Activated T-cell treated with anti-CD3 and anti-CD28 coated beads, Interleukin-2, amount 50 U/mL, for 72 hours (primary cell): ENCODE results near the gene OIT3. TPM values are rescaled to one million over a fixed set of nuclear protein-coding genes. Genes with fewer than 3 reads are reported as not detected.

Source experiments
- ATAC-seq, 2 donors: fragments of 150-1000 bp; cut with Tn5 transposase; replicated peaks in 1 of 2; 2 replicates each; pipeline ENCODE4 v1.10.0; 2021; ENCODE audit warnings: moderate library complexity in 2 of 2, mild to moderate bottlenecking in 1 of 2
- DNase-seq, 2 donors: peaks; one replicate each; pipeline ENCODE4 v3.0.0; 2021 to 2022; ENCODE audit warnings: mixed read lengths in 1 of 2
- H3K27ac Mint-ChIP-seq: one replicate; pipeline ENCODE4 v1.8.0; 2022; ENCODE audit warnings: mild to moderate bottlenecking, moderate library complexity, mixed read lengths
- H3K27me3 Mint-ChIP-seq: one replicate; pipeline ENCODE4 v1.8.0; 2022; ENCODE audit warnings: low read depth, mixed read lengths
- H3K36me3 Mint-ChIP-seq, 2 donors: one replicate each; pipeline ENCODE4 v1.8.0; 2022; ENCODE audit warnings: mixed read lengths in 2 of 2, mild to moderate bottlenecking in 1 of 2; ENCODE audit not compliant: insufficient read depth in 2 of 2
- H3K4me1 Mint-ChIP-seq: one replicate; pipeline ENCODE4 v1.8.0; 2022; ENCODE audit warnings: low read depth, mixed read lengths
- H3K4me3 Mint-ChIP-seq, 2 donors: one replicate each; pipeline ENCODE4 v1.8.0; 2022; ENCODE audit warnings: mild to moderate bottlenecking in 2 of 2, mixed read lengths in 2 of 2, moderate library complexity in 2 of 2
- H3K9me3 Mint-ChIP-seq, 2 donors: one replicate each; pipeline ENCODE4 v1.8.0; 2022; ENCODE audit warnings: mixed read lengths in 2 of 2
- total RNA-seq, 2 donors: library from RNA; stranded (reverse); gene quantifications; one replicate each; pipeline ENCODE4 v1.2.3, GENCODE V29; 2022

Gene OIT3
- total RNA-seq, 2 donors from 2014 or later, result not detected

- no peak overlapping the region for H3K27ac Mint-ChIP-seq
- ATAC-seq (no peak), DNase-seq (no peak)
- no peaks in the 10 kb centered on the region for H3K9me3 Mint-ChIP-seq
- no peaks in the 10 kb centered on the region for H3K27me3 Mint-ChIP-seq
- H3K4me1 Mint-ChIP-seq, result no peaks in the 10 kb centered on the region
- no peaks in the 10 kb centered on the region for H3K36me3 Mint-ChIP-seq
- H3K4me3 Mint-ChIP-seq, result no peak overlapping the region
Measured at GRCh38 chr10:72935361-72935760, 41.8 kb downstream of the OIT3 start.

DNA sequence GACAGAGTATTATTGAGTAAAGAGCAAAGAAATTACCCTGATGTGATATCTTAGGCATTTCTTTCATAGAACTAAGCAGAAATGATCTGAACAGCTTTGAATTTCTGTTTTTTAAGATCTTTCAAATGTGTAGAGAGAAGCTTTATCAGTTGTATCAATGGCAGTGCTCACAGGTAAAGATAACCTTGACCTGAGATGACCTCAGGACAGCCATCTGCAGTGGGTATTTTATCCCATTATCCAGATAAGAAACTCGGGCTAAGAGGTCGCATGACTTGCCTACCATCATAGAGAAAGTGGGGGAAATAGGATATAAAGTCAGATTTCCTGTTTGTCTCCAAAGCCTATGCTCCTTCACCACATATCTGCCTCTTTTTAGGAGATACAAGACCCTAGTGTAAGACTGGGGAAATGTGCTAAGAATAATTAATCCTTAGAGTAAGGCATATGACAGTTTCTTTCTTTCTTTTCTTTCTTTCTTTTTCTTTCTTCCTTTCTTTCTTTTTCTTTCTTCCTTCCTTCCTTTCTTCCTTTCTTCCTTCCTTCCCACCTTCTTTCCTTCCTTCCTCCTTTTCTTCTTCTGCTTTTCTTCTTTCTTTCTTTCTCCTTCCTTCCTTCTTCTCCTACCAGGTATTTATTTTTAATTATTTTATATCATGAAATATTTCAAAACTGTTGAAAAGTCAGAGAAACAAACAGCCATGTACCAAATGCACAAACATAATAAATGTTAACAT is 50.1 kb downstream of the OIT3 start:
- Mint-ChIP-seq H3K27ac (no peak overlapping the region), H3K4me1 (peaks cover 13% of the 10 kb centered on the region), H3K4me3 (no peak overlapping the region), H3K36me3 (no peaks in the 10 kb centered on the region), H3K9me3 (no peaks in the 10 kb centered on the region), H3K27me3 (peaks cover 20% of the 10 kb centered on the region)
- DNase-seq (no peak), ATAC-seq (no peak)

DNA sequence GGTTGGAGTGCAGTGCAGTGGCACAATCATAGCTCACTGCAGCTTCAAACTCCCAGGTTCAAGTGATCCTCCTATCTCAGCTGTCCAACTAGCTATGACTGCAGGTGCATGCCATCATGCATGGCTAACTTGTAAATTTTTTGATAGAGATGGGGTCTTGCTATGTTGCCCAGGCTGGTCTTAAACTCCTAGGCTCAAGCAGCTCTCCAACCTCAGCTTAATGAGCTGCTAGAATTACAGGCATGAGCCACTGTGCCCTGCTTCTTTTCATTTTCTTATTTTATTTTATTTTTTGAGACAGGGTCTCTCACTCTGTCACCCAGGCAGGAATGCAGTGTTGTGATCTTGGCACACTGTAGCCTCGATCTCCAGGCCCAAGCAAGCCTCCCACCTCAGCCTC is 53.4 kb downstream of the OIT3 start:
- no peaks in the 10 kb centered on the region for H3K36me3 Mint-ChIP-seq
- no peak overlapping the region for H3K27ac Mint-ChIP-seq
- peaks cover 20% of the 10 kb centered on the region for H3K27me3 Mint-ChIP-seq
- no peak overlapping the region for H3K4me3 Mint-ChIP-seq
- DNase-seq (no peak), ATAC-seq (no peak)
- H3K4me1 Mint-ChIP-seq, result peaks cover 5% of the 10 kb centered on the region
- no peaks in the 10 kb centered on the region for H3K9me3 Mint-ChIP-seq

DNA sequence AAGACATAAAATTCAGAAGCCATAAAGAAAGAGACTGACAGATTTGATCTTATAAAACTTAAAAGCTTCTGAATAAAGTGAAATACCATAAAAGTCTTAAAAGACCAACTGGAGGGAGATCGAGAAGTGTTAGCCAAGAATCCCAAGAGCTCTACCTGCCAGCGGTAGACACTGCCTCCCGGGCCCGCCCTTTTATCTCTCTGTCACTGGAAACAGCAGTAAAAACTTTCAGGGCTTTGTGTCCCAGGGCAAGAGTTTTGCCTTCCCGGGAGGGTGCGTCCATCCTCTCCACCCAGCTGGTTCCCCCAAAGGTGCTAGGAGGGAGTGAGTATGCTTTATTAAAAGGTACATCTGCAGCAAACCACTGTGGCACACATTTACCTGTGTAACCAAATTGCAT is 55.2 kb downstream of the OIT3 start:
- DNase-seq (no peak), ATAC-seq (no peak)
- no peak overlapping the region for H3K27ac Mint-ChIP-seq
- no peak overlapping the region for H3K4me3 Mint-ChIP-seq
- H3K9me3 Mint-ChIP-seq, result no peaks in the 10 kb centered on the region
- H3K4me1 Mint-ChIP-seq, result no peaks in the 10 kb centered on the region
- H3K27me3 Mint-ChIP-seq, result peaks cover 20% of the 10 kb centered on the region
- no peaks in the 10 kb centered on the region for H3K36me3 Mint-ChIP-seq

- Mint-ChIP-seq H3K4me3 (no peak overlapping the region), H3K36me3 (no peaks in the 10 kb centered on the region), H3K4me1 (no peaks in the 10 kb centered on the region), H3K27me3 (peaks cover 2% of the 10 kb centered on the region), H3K27ac (no peak overlapping the region), H3K9me3 (no peaks in the 10 kb centered on the region)
- DNase-seq (no peak), ATAC-seq (no peak)
Measured at GRCh38 chr10:72951760-72952159, 58.2 kb downstream of the OIT3 start.

GRCh38 chr10:72952189-72952588 is 58.6 kb downstream of the OIT3 start:
- Mint-ChIP-seq H3K27ac (no peak overlapping the region), H3K4me1 (no peaks in the 10 kb centered on the region), H3K9me3 (no peaks in the 10 kb centered on the region), H3K4me3 (no peak overlapping the region), H3K36me3 (no peaks in the 10 kb centered on the region), H3K27me3 (no peaks in the 10 kb centered on the region)
- no peak for ATAC-seq
- DNase-seq, result no peak

GRCh38 chr10:72952642-72953158 is 59.2 kb downstream of the OIT3 start:
- no peaks in the 10 kb centered on the region for H3K36me3 Mint-ChIP-seq
- H3K4me3 Mint-ChIP-seq, result no peak overlapping the region
- H3K27me3 Mint-ChIP-seq, result no peaks in the 10 kb centered on the region
- ATAC-seq (no peak), DNase-seq (no peak)
- no peaks in the 10 kb centered on the region for H3K9me3 Mint-ChIP-seq
- H3K27ac Mint-ChIP-seq, result no peak overlapping the region
- H3K4me1 Mint-ChIP-seq, result no peaks in the 10 kb centered on the region

DNA sequence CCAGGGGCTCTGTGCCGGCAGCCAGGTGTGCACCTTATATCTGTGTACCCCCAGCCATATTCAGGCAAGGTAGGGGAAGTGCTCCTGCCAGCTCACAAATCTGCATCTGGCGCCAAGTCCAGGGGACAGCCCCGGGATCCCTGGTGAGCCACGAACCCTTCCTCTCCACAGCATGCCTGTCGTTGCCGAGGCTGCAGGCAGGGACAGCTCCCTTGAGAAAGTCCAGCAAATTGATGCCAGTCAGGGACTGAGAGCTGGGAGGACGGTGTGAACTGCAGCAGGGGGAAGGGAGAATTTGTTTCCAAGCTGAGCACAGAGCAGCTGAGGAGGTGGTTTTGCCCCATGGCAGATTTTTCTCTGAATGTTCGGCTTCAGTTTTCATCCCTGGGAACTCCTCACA is 60.1 kb downstream of the OIT3 start:
- Mint-ChIP-seq H3K4me1 (no peaks in the 10 kb centered on the region), H3K9me3 (no peaks in the 10 kb centered on the region), H3K4me3 (no peak overlapping the region), H3K27me3 (no peaks in the 10 kb centered on the region), H3K36me3 (no peaks in the 10 kb centered on the region), H3K27ac (no peak overlapping the region)
- no peak for DNase-seq
- ATAC-seq, result no peak

GRCh38 chr10:72954230-72954595 is 60.7 kb downstream of the OIT3 start:
- Mint-ChIP-seq H3K36me3 (no peaks in the 10 kb centered on the region), H3K27me3 (no peaks in the 10 kb centered on the region), H3K4me1 (no peaks in the 10 kb centered on the region), H3K27ac (no peak overlapping the region), H3K4me3 (no peak overlapping the region), H3K9me3 (no peaks in the 10 kb centered on the region)
- DNase-seq (no peak), ATAC-seq (no peak)

DNA sequence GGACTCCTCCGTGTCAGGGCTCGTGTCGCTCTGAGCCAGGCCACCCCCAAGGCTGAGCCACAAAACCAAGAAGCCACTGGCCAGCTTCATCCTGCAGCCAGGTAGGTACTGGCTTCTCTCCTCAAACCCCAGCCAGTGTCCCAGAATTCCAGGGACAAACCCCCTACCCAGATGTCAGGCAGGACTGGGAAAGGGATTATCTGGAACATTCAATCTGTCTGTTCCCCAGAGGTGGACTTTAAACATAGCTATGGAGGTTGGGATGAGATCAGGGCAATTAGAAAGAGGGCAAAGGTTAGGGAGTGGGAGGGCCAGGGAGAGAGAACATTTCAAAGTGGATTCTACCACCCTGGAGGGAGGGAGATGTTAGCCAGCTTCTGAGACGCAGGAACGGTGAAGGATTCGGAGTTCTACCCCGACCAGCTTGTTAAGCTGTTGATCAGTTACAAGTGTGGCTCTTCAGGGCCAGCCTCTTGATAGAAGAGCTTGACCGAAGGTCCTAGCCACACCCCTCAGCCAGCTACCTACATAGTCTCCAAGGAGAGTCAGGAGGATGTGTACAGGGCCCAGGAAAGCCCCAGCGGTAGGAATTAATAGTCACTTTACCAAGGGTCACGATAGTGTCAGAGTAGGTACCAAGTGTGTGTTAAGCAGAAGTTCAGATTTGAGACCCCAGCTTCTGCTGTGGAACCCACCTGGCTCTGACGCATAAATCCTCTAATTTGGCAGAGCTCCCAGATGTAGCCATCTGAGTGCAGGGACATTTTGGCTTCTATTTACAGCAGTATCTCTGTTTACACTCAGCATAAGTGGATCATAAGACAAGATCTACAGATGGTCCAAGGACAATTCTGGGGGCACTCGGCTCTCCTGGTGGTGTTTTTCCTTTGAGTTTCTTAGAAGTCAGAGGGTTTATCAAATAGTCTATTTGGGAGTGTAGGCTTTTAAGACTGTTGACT is 61.3 kb downstream of the OIT3 start, which contains the start of gene PLA2G12B:
Gene PLA2G12B (minus strand): TSS at position 211 of the 959 bp plus-strand sequence. CDS start 121 bp downstream, at position 90.
- DNase-seq, result no peak
- H3K27ac Mint-ChIP-seq, result no peak within 1 kb of the TSS
- H3K27me3 Mint-ChIP-seq, result no peaks in the 10 kb centered on the region
- no peak for ATAC-seq
- H3K4me1 Mint-ChIP-seq, result no peaks in the 10 kb centered on the region
- no peaks in the 10 kb centered on the region for H3K9me3 Mint-ChIP-seq
- no peak within 1 kb of the TSS for H3K4me3 Mint-ChIP-seq
- no peaks in the 10 kb centered on the region for H3K36me3 Mint-ChIP-seq

DNA sequence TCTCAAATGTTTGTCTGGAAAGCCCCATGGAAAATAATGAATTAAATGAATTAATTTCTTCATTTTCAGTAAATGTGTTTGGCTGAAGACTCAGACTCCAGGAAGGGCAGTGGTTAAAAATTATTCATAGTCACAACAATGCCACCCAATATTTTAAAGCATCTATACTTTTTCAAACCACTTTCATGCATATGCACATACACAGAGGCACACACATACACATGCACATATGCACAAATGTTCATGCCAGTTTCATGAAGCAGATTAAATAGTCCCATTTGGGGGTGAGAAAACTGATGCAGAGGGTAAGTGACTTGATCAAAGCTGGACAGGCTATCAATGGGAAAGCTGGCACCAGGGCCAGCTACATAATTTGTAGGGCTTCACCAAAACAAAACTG is 62.5 kb downstream of the OIT3 start:
- no peaks in the 10 kb centered on the region for H3K9me3 Mint-ChIP-seq
- no peak overlapping the region for H3K4me3 Mint-ChIP-seq
- no peak overlapping the region for H3K27ac Mint-ChIP-seq
- ATAC-seq (no peak), DNase-seq (no peak)
- H3K36me3 Mint-ChIP-seq, result no peaks in the 10 kb centered on the region
- H3K27me3 Mint-ChIP-seq, result no peaks in the 10 kb centered on the region
- H3K4me1 Mint-ChIP-seq, result no peaks in the 10 kb centered on the region

GRCh38 chr10:72976886-72977285 is 83.3 kb downstream of the OIT3 start:
- Mint-ChIP-seq H3K4me1 (no peaks in the 10 kb centered on the region), H3K4me3 (no peak overlapping the region), H3K27ac (no peak overlapping the region), H3K27me3 (peaks cover 6% of the 10 kb centered on the region), H3K36me3 (peaks cover 12 to 34% of the 10 kb centered on the region in 2 donors), H3K9me3 (peaks cover 26 to 31% of the 10 kb centered on the region in 2 donors)
- DNase-seq, result no peak
- no peak for ATAC-seq

DNA sequence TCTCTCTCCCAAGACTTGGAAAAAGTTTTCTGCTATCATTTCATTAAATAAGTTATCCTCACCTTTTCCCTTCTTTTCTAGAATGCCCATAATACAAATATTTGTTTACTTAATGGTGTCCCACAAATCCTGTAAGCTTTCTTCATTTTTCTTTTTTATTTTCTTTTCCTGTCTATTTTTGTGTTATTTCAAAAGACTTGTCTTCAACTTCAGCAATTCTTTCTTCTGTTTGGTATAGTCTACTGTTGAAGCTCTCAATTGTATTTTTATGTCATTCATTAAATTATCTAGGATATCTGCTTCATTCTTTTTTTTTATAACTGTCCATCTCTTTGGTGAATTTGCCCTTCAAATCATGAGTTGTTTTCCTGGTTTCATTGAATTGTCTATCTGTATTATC is 86.2 kb downstream of the OIT3 start:
- no peak for ATAC-seq
- Mint-ChIP-seq H3K9me3 (peaks cover 26 to 33% of the 10 kb centered on the region in 2 donors), H3K36me3 (peaks cover 12 to 34% of the 10 kb centered on the region in 2 donors), H3K4me3 (no peak overlapping the region), H3K27me3 (peaks cover 6% of the 10 kb centered on the region), H3K27ac (no peak overlapping the region), H3K4me1 (no peaks in the 10 kb centered on the region)
- no peak for DNase-seq
